A549 (cell line): ENCODE data around the gene KATNAL1. TPM values are rescaled to one million over a fixed set of nuclear protein-coding genes. Genes with fewer than 3 reads are reported as not detected.

Experiments used
- ATAC-seq, 2 experiments: fragments of 200-7000 bp in 1 of 2; fragments of >200 bp in 1 of 2; cut with Nextera tagmentation in 1 of 2; cut with Tn5 transposase in 1 of 2; 3 replicates each; pipeline versions ENCODE4 v1.8.0 to v1.9.1; 2018 to 2020; ENCODE audit warnings: mild to moderate bottlenecking in 1 of 2, moderate library complexity in 1 of 2
- CTCF ChIA-PET: fragments of 300-600 bp; sonication (Branson Sonifier 250); formaldehyde crosslinking; extraction: SDS; loops from one replicate; lab custom pipeline; 2021; ENCODE audit warnings: antibody characterized with exemption, inconsistent platforms; lab: Yijun Ruan, JAX
- POLR2A ChIA-PET: fragments of 350-600 bp; formaldehyde crosslinking; extraction: SDS; loops from one replicate; lab custom pipeline; 2021; ENCODE audit warnings: antibody characterized with exemption, inconsistent platforms; lab: Yijun Ruan, JAX
- DNase-seq, 2 experiments: peaks; one replicate each; pipeline versions ENCODE4 v3.0.0 to v3.0.0-alpha.2; 2011 to 2016; ENCODE audit warnings: low read depth in 1 of 2, low spot score in 1 of 2
- FAIRE-seq: peaks from 2 replicates; lab custom pipeline; 2011; peaks lifted over from hg19 to GRCh38; lab: Jason Lieb, UNC
- H3K27ac ChIP-seq, 2 experiments: fragments of >200 bp; sonication (Bioruptor Twin); formaldehyde crosslinking; 3 replicates each; pipeline ENCODE4 v1.5.1; 2016 to 2017
- H3K4me1 ChIP-seq: fragments of >200 bp; sonication (Bioruptor Twin); formaldehyde crosslinking; 3 replicates; pipeline ENCODE4 v1.6.1; 2016
- H3K4me2 ChIP-seq: fragments of >200 bp; sonication (Bioruptor Twin); formaldehyde crosslinking; 3 replicates; pipeline ENCODE4 v1.6.1; 2016
- H3K4me3 ChIP-seq: fragments of >200 bp; sonication (Bioruptor Twin); formaldehyde crosslinking; 3 replicates; pipeline ENCODE4 v1.5.1; 2016
- H3K9me3 ChIP-seq: fragments of >200 bp; sonication (Bioruptor Twin); formaldehyde crosslinking; 3 replicates; pipeline ENCODE4 v1.6.1; 2016
- BHLHE40 ChIP-seq: IDR thresholded peaks from 2 replicates; pipeline ENCODE4 v1.6.1; 2012; ENCODE audit warnings: low read depth, low read length, inconsistent platforms
- CBX2 ChIP-seq: fragments of 200-600 bp; sonication (generic); IDR thresholded peaks from 2 replicates; pipeline ENCODE4 v1.6.1; 2016; ENCODE audit warnings: low read depth, mild to moderate bottlenecking, borderline replicate concordance
- CBX8 ChIP-seq: fragments of 200-600 bp; sonication (generic); IDR thresholded peaks from 2 replicates; pipeline ENCODE4 v1.6.1; 2016
- CEBPB ChIP-seq, 2 experiments: fragments of >200 bp in 1 of 2; sonication (Bioruptor Twin) in 1 of 2; formaldehyde crosslinking in 1 of 2; IDR thresholded peaks; 2 replicates each; pipeline ENCODE4 v1.6.1; 2012 to 2016
- CHD2 ChIP-seq: fragments of 150-350 bp; IDR thresholded peaks from 2 replicates; pipeline ENCODE4 v1.6.1; 2014; ENCODE audit warnings: low read length; ENCODE audit not compliant: partially characterized antibody
- EHF ChIP-seq: fragments of 250-450 bp; sonication (Bioruptor Pico); IDR thresholded peaks from 2 replicates; pipeline ENCODE4 v1.5.0; 2020; ENCODE audit warnings: mild to moderate bottlenecking
- HEYL ChIP-seq: fragments of 250-450 bp; sonication (Bioruptor Pico); IDR thresholded peaks from 2 replicates; pipeline ENCODE4 v1.8.0; 2021; ENCODE audit warnings: mild to moderate bottlenecking, moderate library complexity
- HOXA7 ChIP-seq: fragments of 250-450 bp; sonication (Bioruptor Pico); IDR thresholded peaks from 2 replicates; pipeline ENCODE4 v1.5.0; 2020; ENCODE audit warnings: mild to moderate bottlenecking, moderate library complexity
- HOXB13 ChIP-seq: fragments of 250-450 bp; sonication (Bioruptor Pico); IDR thresholded peaks from 2 replicates; pipeline ENCODE4 v1.5.0; 2020; ENCODE audit warnings: low read depth, mild to moderate bottlenecking, moderate library complexity
- JUN ChIP-seq, 2 experiments: fragments of >200 bp; sonication (Bioruptor Twin); formaldehyde crosslinking; IDR thresholded peaks; 2 replicates in 1 of 2; 3 replicates in 1 of 2; pipeline ENCODE4 v1.6.1; 2016 to 2017
- MAZ ChIP-seq: fragments of 150-350 bp; IDR thresholded peaks from 2 replicates; pipeline ENCODE4 v1.6.1; 2014; ENCODE audit warnings: antibody characterized with exemption, low read depth, low read length, borderline replicate concordance
- NFE2L2 ChIP-seq: fragments of 150-350 bp; conservative IDR thresholded peaks from 2 replicates; pipeline ENCODE4 v1.6.1; 2014; ENCODE audit warnings: low read length
- NPAS2 ChIP-seq: fragments of 250-450 bp; sonication (Bioruptor Pico); IDR thresholded peaks from 2 replicates; pipeline ENCODE4 v1.8.0; 2022; ENCODE audit warnings: mild to moderate bottlenecking, moderate library complexity, borderline replicate concordance
- RARB ChIP-seq: fragments of 250-450 bp; sonication (Bioruptor Pico); IDR thresholded peaks from 2 replicates; pipeline ENCODE4 v1.8.0; 2021; ENCODE audit warnings: mild to moderate bottlenecking, moderate library complexity
- RCOR1 ChIP-seq: fragments of 150-350 bp; IDR thresholded peaks from 2 replicates; pipeline ENCODE4 v1.6.1; 2014; ENCODE audit warnings: antibody characterized with exemption, low read length, low read depth
- RFX5 ChIP-seq: fragments of 450-650 bp; IDR thresholded peaks from 2 replicates; pipeline ENCODE4 v1.7.1; 2014; ENCODE audit warnings: antibody characterized with exemption, mild to moderate bottlenecking, moderate library complexity
- SMC3 ChIP-seq: fragments of >200 bp; sonication (Bioruptor Twin); formaldehyde crosslinking; IDR thresholded peaks from 3 replicates; pipeline ENCODE4 v1.6.1; 2018; ENCODE audit warnings: inconsistent platforms
- SREBF2 ChIP-seq: fragments of 450-650 bp; IDR thresholded peaks from 2 replicates; pipeline ENCODE4 v1.6.1; 2014; ENCODE audit warnings: mild to moderate bottlenecking, moderate library complexity
- TFCP2L1 ChIP-seq: fragments of 250-450 bp; sonication (Bioruptor Pico); IDR thresholded peaks from 2 replicates; pipeline ENCODE4 v1.5.0; 2021; ENCODE audit warnings: mild to moderate bottlenecking
- ZSCAN20 ChIP-seq: fragments of 250-450 bp; sonication (Bioruptor Pico); IDR thresholded peaks from 2 replicates; pipeline ENCODE4 v1.8.0; 2022; ENCODE audit warnings: mild to moderate bottlenecking, moderate library complexity
- WGBS: methylation state at CpG from one replicate; pipeline ENCODE4 v1.1.6; 2017; ENCODE audit errors: missing lambda C conversion rate; 5-methylcytosine and 5-hydroxymethylcytosine counted together
- polyA plus RNA-seq, 4 experiments: library from polyadenylated mRNA; depleted of rRNA in 3 of 4; stranded (reverse); fragments of >200 nt; fragmentation: RNase III in 1 of 4; extraction: RNeasy Plus Mini Kit Qiagen cat#74134 plus additional on column Dnase treatment in 1 of 4; gene quantifications; 2 replicates in 3 of 4; 3 replicates in 1 of 4; pipeline ENCODE4 v1.2.3, GENCODE V29; 2011 to 2017
- TF ChIP-seq, protein P1 (sequence below): fragments of 150-350 bp; IDR thresholded peaks from 2 replicates; pipeline ENCODE4 v1.6.1; 2014; ENCODE audit warnings: low read depth, mild to moderate bottlenecking, low read length
- TF ChIP-seq, protein P2 (sequence below): fragments of 450-650 bp; IDR thresholded peaks from 2 replicates; pipeline ENCODE4 v1.6.1; 2014; ENCODE audit warnings: antibody characterized with exemption
- TF ChIP-seq, protein P3 (sequence below): fragments of 250-450 bp; sonication (Bioruptor Pico); IDR thresholded peaks from 2 replicates; pipeline ENCODE4 v1.5.0; 2021; ENCODE audit warnings: mild to moderate bottlenecking, moderate library complexity, borderline replicate concordance

Gene KATNAL1
- polyA plus RNA-seq, 2 of the 4 experiments (the other 2 are of a cell fraction): 7.9 to 10.5 TPM

DNA sequence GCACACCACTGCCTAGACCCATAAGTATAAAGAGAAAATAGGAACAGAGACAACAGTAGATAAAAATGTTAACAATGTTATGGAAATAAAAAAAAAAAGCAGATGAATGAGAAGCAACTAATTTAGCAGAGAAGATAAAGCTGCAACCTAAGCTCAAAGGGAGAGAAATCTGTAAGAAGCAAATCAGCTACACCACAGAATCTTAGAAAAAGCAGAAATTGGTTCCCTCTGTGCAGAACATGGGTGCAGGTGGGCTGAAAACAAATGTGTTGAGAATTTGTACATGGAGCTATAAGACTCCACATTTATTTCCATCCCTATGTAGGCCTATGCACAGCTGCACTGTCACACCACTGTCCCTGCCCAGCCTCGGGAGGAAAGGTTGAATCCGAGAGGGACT is 44.8 kb upstream of the KATNAL1 start (continued):
- TF ChIP-seq, protein P1, sequence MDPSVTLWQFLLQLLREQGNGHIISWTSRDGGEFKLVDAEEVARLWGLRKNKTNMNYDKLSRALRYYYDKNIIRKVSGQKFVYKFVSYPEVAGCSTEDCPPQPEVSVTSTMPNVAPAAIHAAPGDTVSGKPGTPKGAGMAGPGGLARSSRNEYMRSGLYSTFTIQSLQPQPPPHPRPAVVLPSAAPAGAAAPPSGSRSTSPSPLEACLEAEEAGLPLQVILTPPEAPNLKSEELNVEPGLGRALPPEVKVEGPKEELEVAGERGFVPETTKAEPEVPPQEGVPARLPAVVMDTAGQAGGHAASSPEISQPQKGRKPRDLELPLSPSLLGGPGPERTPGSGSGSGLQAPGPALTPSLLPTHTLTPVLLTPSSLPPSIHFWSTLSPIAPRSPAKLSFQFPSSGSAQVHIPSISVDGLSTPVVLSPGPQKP: no peak
- no peak for TF ChIP-seq HOXA7 (CRISPR knock-in tag)
- no peak for TF ChIP-seq JUN (IDR thresholded peaks at IDR 0.05)
- TF ChIP-seq RCOR1: no peak

DNA sequence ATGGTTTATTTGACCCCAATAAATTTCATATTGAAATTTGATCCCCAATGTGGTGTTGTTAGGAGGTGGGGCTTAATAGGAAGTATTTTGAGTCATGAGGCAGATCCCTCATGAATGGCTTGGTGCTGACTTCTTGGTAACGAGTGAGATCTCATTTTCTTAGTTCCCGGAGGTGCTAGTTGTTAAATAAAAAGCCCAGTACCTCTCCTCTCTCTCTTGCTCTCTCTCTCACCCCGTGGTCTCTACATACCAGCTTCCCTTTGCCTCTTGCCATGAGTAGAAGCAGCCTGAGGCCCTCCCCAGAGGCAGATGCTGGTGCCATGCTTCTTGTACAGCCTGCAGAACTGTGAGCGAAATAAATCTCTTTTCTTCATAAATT is 39.4 kb upstream of the KATNAL1 start:
- H3K27ac ChIP-seq: no peak overlapping the region
- H3K4me3 ChIP-seq: no peak overlapping the region
- DNase-seq: no peak
- ChIA-PET POLR2A (no interaction called here), CTCF (no interaction called here)
- TF ChIP-seq TFCP2L1 (CRISPR knock-in tag) (no peak), HEYL (no peak), ZSCAN20 (CRISPR knock-in tag) (no peak), BHLHE40 (no peak), NPAS2 (no peak), CHD2 (no peak), CEBPB (IDR thresholded peaks at IDR 0.05) (no peak)
- TF ChIP-seq, protein P2, sequence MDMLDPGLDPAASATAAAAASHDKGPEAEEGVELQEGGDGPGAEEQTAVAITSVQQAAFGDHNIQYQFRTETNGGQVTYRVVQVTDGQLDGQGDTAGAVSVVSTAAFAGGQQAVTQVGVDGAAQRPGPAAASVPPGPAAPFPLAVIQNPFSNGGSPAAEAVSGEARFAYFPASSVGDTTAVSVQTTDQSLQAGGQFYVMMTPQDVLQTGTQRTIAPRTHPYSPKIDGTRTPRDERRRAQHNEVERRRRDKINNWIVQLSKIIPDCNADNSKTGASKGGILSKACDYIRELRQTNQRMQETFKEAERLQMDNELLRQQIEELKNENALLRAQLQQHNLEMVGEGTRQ: no peak
- FAIRE-seq: no peak
- WGBS: 60% methylated on average over 4 of the region's 4 CpGs
- H3K4me2 ChIP-seq: no peak overlapping the region
- no peaks in the 10 kb centered on the region for H3K9me3 ChIP-seq
- H3K4me1 ChIP-seq: peaks cover 10% of the 10 kb centered on the region; the same call in 2 of the 3 replicates
- ATAC-seq: no peak

DNA sequence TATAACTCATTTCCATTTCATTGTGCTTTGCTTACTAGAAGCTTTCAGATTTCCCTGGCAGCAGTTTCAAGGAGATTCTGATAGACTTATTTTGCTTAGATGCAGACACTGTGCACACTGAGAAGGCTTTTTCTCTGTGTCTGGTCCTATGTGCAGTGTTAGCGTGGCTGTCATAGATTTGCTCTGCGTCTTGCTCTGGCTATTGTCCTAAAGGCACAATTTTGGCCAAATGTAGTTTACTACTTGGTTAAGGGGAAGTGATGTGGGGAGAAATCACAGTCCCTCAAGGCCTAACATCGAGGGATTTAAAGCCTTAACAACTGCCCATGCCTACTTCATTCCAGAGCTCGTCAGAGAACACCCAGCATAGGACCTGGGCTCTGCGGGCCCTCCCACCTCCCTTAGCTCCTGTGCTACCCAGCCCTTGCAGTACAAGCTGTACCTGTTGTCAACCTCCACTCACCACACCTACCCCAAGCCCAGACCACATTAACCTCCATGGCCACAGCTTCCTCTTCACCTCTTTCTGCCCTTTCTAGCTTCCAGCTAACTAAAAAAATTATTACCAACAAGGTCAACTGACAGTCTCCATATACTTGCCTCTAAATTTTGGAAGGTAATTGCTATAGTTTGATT is 38.9 kb upstream of the KATNAL1 start:
- ChIA-PET CTCF (no interaction called here), POLR2A (no interaction called here)
- DNase-seq (no peak), ATAC-seq (no peak), FAIRE-seq (no peak)
- 75% methylated on average over 5 of the region's 5 CpGs for WGBS
- H3K4me1 ChIP-seq: peaks cover 10% of the 10 kb centered on the region; the same call in 2 of the 3 replicates
- H3K4me2 ChIP-seq: no peak overlapping the region
- no peak for TF ChIP-seq RARB (CRISPR knock-in tag)
- no peak for TF ChIP-seq BHLHE40
- no peak for TF ChIP-seq ZSCAN20 (CRISPR knock-in tag)
- TF ChIP-seq RFX5: no peak
- no peak for TF ChIP-seq SREBF2
- TF ChIP-seq NFE2L2: no peak
- TF ChIP-seq HEYL: no peak
- no peak for TF ChIP-seq MAZ
- TF ChIP-seq, protein P3, sequence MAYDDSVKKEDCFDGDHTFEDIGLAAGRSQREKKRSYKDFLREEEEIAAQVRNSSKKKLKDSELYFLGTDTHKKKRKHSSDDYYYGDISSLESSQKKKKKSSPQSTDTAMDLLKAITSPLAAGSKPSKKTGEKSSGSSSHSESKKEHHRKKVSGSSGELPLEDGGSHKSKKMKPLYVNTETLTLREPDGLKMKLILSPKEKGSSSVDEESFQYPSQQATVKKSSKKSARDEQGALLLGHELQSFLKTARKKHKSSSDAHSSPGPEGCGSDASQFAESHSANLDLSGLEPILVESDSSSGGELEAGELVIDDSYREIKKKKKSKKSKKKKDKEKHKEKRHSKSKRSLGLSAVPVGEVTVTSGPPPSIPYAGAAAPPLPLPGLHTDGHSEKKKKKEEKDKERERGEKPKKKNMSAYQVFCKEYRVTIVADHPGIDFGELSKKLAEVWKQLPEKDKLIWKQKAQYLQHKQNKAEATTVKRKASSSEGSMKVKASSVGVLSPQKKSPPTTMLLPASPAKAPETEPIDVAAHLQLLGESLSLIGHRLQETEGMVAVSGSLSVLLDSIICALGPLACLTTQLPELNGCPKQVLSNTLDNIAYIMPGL (CRISPR knock-in tag): no peak
- TF ChIP-seq EHF (CRISPR knock-in tag): no peak
- TF ChIP-seq CBX8: no peak
- no peak for TF ChIP-seq NPAS2
- TF ChIP-seq, protein P1: no peak
- TF ChIP-seq SMC3: no peak
- TF ChIP-seq CBX2: no peak
- no peak for TF ChIP-seq HOXB13 (CRISPR knock-in tag)
- no peak overlapping the region for H3K27ac ChIP-seq
- H3K4me3 ChIP-seq: no peak overlapping the region
- H3K9me3 ChIP-seq: no peaks in the 10 kb centered on the region
